Activated T-cell treated with anti-CD3 and anti-CD28 coated beads, Interleukin-2, amount 50 U/mL, for 24 hours (primary cell): ENCODE data around the gene PHLDB2.
"Not testable (repeated sequence)": the region's sequence is repeated elsewhere in the genome, so short reads cannot be mapped to it uniquely, and the experiment has no call there.

ENCODE experiments used
- DNase-seq: peaks from one replicate; pipeline ENCODE4 v3.0.0-alpha.2; 2020
- H3K27ac Mint-ChIP-seq: 2 replicates; pipeline ENCODE4 v1.8.0; 2020; ENCODE audit warnings: mild to moderate bottlenecking, mixed read lengths
- H3K27me3 Mint-ChIP-seq: 2 replicates; pipeline ENCODE4 v1.8.0; 2020; ENCODE audit warnings: mixed read lengths
- H3K36me3 Mint-ChIP-seq: 2 replicates; pipeline ENCODE4 v1.8.0; 2020; ENCODE audit warnings: low read depth, mixed read lengths
- H3K4me1 Mint-ChIP-seq: 2 replicates; pipeline ENCODE4 v1.8.0; 2020; ENCODE audit warnings: low read depth, mixed read lengths
- H3K4me3 Mint-ChIP-seq: 2 replicates; pipeline ENCODE4 v1.8.0; 2020; ENCODE audit warnings: mild to moderate bottlenecking, moderate library complexity, mixed read lengths
- H3K9me3 Mint-ChIP-seq: 2 replicates; pipeline ENCODE4 v1.8.0; 2020; ENCODE audit warnings: mixed read lengths

The PHLDB2 gene

GRCh38 chr3:111859061-111859973 is at the start of gene PHLDB2:
PHLDB2 (plus strand) TSS chr3:111859265; CDS start chr3:111884078, 24,813 bp downstream.
- Mint-ChIP-seq H3K36me3 (peaks cover 2% of the 10 kb centered on the region), H3K9me3 (no peaks in the 10 kb centered on the region), H3K4me1 (peaks cover 16% of the 10 kb centered on the region), H3K27me3 (peaks cover 38% of the 10 kb centered on the region), H3K4me3 (peak within 1 kb of the TSS; percentile 82), H3K27ac (peak within 1 kb of the TSS; percentile 20)
- peak; percentile 67 for DNase-seq

- Mint-ChIP-seq H3K36me3 (no peaks in the 10 kb centered on the region), H3K27ac (no peak overlapping the region), H3K27me3 (no peaks in the 10 kb centered on the region), H3K4me3 (no peak overlapping the region), H3K9me3 (peaks cover 4% of the 10 kb centered on the region), H3K4me1 (peaks cover 2% of the 10 kb centered on the region)
- DNase-seq = no peak
Measured at GRCh38 chr3:111810909-111811308, 48.2 kb upstream of the PHLDB2 start.

GRCh38 chr3:111811811-111812210 is 47.3 kb upstream of the PHLDB2 start:
- Mint-ChIP-seq H3K4me3 (no peak overlapping the region), H3K9me3 (peaks cover 5% of the 10 kb centered on the region), H3K4me1 (peaks cover 2% of the 10 kb centered on the region), H3K36me3 (no peaks in the 10 kb centered on the region), H3K27me3 (no peaks in the 10 kb centered on the region), H3K27ac (no peak overlapping the region)
- DNase-seq = no peak

GRCh38 chr3:111812701-111813100 is 46.4 kb upstream of the PHLDB2 start:
- H3K9me3 Mint-ChIP-seq = peaks cover 8% of the 10 kb centered on the region
- no peaks in the 10 kb centered on the region for H3K36me3 Mint-ChIP-seq
- H3K4me3 Mint-ChIP-seq = no peak overlapping the region
- no peak overlapping the region for H3K27ac Mint-ChIP-seq
- H3K4me1 Mint-ChIP-seq = peaks cover 2% of the 10 kb centered on the region
- H3K27me3 Mint-ChIP-seq = no peaks in the 10 kb centered on the region
- no peak for DNase-seq

- H3K27me3 Mint-ChIP-seq = no peaks in the 10 kb centered on the region
- no peak overlapping the region for H3K27ac Mint-ChIP-seq
- H3K4me1 Mint-ChIP-seq = no peaks in the 10 kb centered on the region
- H3K9me3 Mint-ChIP-seq = peaks cover 8% of the 10 kb centered on the region
- no peak for DNase-seq
- H3K36me3 Mint-ChIP-seq = no peaks in the 10 kb centered on the region
- H3K4me3 Mint-ChIP-seq = no peak overlapping the region
Measured at GRCh38 chr3:111813441-111813840, 45.6 kb upstream of the PHLDB2 start.

- no peaks in the 10 kb centered on the region for H3K36me3 Mint-ChIP-seq
- no peak overlapping the region for H3K4me3 Mint-ChIP-seq
- DNase-seq = no peak
- no peak overlapping the region for H3K27ac Mint-ChIP-seq
- H3K27me3 Mint-ChIP-seq = no peaks in the 10 kb centered on the region
- H3K9me3 Mint-ChIP-seq = peaks cover 12% of the 10 kb centered on the region
- no peaks in the 10 kb centered on the region for H3K4me1 Mint-ChIP-seq
Measured at GRCh38 chr3:111813979-111814378, 45.1 kb upstream of the PHLDB2 start.

GRCh38 chr3:111816771-111817170 is 42.3 kb upstream of the PHLDB2 start:
- not testable (repeated sequence) for DNase-seq, H3K27me3 Mint-ChIP-seq, H3K27ac Mint-ChIP-seq, H3K4me1 Mint-ChIP-seq, H3K4me3 Mint-ChIP-seq, H3K36me3 Mint-ChIP-seq
- peaks cover 27% of the 10 kb centered on the region for H3K9me3 Mint-ChIP-seq

- no peaks in the 10 kb centered on the region for H3K27me3 Mint-ChIP-seq
- no peak overlapping the region for H3K4me3 Mint-ChIP-seq
- no peak for DNase-seq
- H3K36me3 Mint-ChIP-seq = no peaks in the 10 kb centered on the region
- H3K9me3 Mint-ChIP-seq = peaks cover 26% of the 10 kb centered on the region
- no peaks in the 10 kb centered on the region for H3K4me1 Mint-ChIP-seq
- no peak overlapping the region for H3K27ac Mint-ChIP-seq
Measured at GRCh38 chr3:111819927-111820326, 39.1 kb upstream of the PHLDB2 start.

GRCh38 chr3:111820651-111821050 is 38.4 kb upstream of the PHLDB2 start:
- Mint-ChIP-seq H3K27ac (no peak overlapping the region), H3K36me3 (no peaks in the 10 kb centered on the region), H3K27me3 (no peaks in the 10 kb centered on the region), H3K9me3 (peaks cover 22% of the 10 kb centered on the region), H3K4me3 (no peak overlapping the region), H3K4me1 (no peaks in the 10 kb centered on the region)
- no peak for DNase-seq

- DNase-seq = no peak
- Mint-ChIP-seq H3K27me3 (no peaks in the 10 kb centered on the region), H3K27ac (no peak overlapping the region), H3K4me3 (no peak overlapping the region), H3K9me3 (peaks cover 21% of the 10 kb centered on the region), H3K4me1 (no peaks in the 10 kb centered on the region), H3K36me3 (no peaks in the 10 kb centered on the region)
Measured at GRCh38 chr3:111821891-111822290, 37.2 kb upstream of the PHLDB2 start.

- H3K9me3 Mint-ChIP-seq = peaks cover 18% of the 10 kb centered on the region
- H3K27me3 Mint-ChIP-seq = no peaks in the 10 kb centered on the region
- no peak for DNase-seq
- no peak overlapping the region for H3K27ac Mint-ChIP-seq
- peaks cover 2% of the 10 kb centered on the region for H3K4me1 Mint-ChIP-seq
- H3K36me3 Mint-ChIP-seq = no peaks in the 10 kb centered on the region
- H3K4me3 Mint-ChIP-seq = no peak overlapping the region
Measured at GRCh38 chr3:111822804-111823203, 36.3 kb upstream of the PHLDB2 start.

GRCh38 chr3:111823341-111823855 is 35.7 kb upstream of the PHLDB2 start:
- DNase-seq = no peak
- H3K27me3 Mint-ChIP-seq = no peaks in the 10 kb centered on the region

GRCh38 chr3:111824351-111824750 is 34.7 kb upstream of the PHLDB2 start:
- Mint-ChIP-seq H3K27me3 (no peaks in the 10 kb centered on the region), H3K9me3 (peaks cover 11% of the 10 kb centered on the region), H3K36me3 (no peaks in the 10 kb centered on the region), H3K4me3 (no peak overlapping the region), H3K27ac (no peak overlapping the region), H3K4me1 (peaks cover 2% of the 10 kb centered on the region)
- DNase-seq = no peak

More at GRCh38 chr3:111823341-111823855, 35.7 kb upstream of the PHLDB2 start:
- Mint-ChIP-seq H3K4me3 (no peak overlapping the region), H3K36me3 (no peaks in the 10 kb centered on the region), H3K9me3 (peaks cover 18% of the 10 kb centered on the region), H3K4me1 (peaks cover 2% of the 10 kb centered on the region), H3K27ac (no peak overlapping the region)

GRCh38 chr3:111827871-111828270 is 31.2 kb upstream of the PHLDB2 start:
- H3K36me3 Mint-ChIP-seq = no peaks in the 10 kb centered on the region
- H3K27me3 Mint-ChIP-seq = no peaks in the 10 kb centered on the region
- no peak overlapping the region for H3K27ac Mint-ChIP-seq
- no peak overlapping the region for H3K4me3 Mint-ChIP-seq
- peaks cover 9% of the 10 kb centered on the region for H3K4me1 Mint-ChIP-seq
- no peak for DNase-seq
- no peaks in the 10 kb centered on the region for H3K9me3 Mint-ChIP-seq

- H3K4me1 Mint-ChIP-seq = peaks cover 9% of the 10 kb centered on the region
- H3K27ac Mint-ChIP-seq = no peak overlapping the region
- no peaks in the 10 kb centered on the region for H3K36me3 Mint-ChIP-seq
- no peak overlapping the region for H3K4me3 Mint-ChIP-seq
- H3K27me3 Mint-ChIP-seq = no peaks in the 10 kb centered on the region
- DNase-seq = no peak
- H3K9me3 Mint-ChIP-seq = no peaks in the 10 kb centered on the region
Measured at GRCh38 chr3:111828530-111828929, 30.5 kb upstream of the PHLDB2 start.
